Endodermal cell (in vitro differentiated cells): ENCODE data around the gene RANBP1. TPM values are rescaled to one million over a fixed set of nuclear protein-coding genes. Genes with fewer than 3 reads are reported as not detected.

Experiments
- DNase-seq: peaks from one replicate; pipeline ENCODE4 v3.0.0-alpha.2; 2017
- H3K27ac ChIP-seq: 2 replicates; pipeline ENCODE4 v1.5.1; 2013; ENCODE audit warnings: mild to moderate bottlenecking, low read depth, low read length, moderate library complexity
- H3K27me3 ChIP-seq: 2 replicates; pipeline ENCODE4 v1.6.1; 2013; ENCODE audit warnings: mild to moderate bottlenecking, low read length, moderate library complexity; ENCODE audit not compliant: insufficient read depth, control insufficient read depth, poor library complexity, severe bottlenecking
- H3K36me3 ChIP-seq: 2 replicates; pipeline ENCODE4 v1.7.0; 2013; ENCODE audit warnings: mild to moderate bottlenecking, low read length, moderate library complexity; ENCODE audit not compliant: control insufficient read depth, insufficient read depth
- H3K4me1 ChIP-seq: one replicate; pipeline ENCODE4 v1.7.0; 2013; ENCODE audit warnings: low read length; ENCODE audit not compliant: control insufficient read depth, insufficient read depth
- H3K4me3 ChIP-seq: 2 replicates; pipeline ENCODE4 v1.5.1; 2013; ENCODE audit warnings: mild to moderate bottlenecking, low read length, moderate library complexity
- H3K9ac ChIP-seq: 2 replicates; pipeline ENCODE4 v1.6.1; 2013; ENCODE audit warnings: mild to moderate bottlenecking, low read length, moderate library complexity; ENCODE audit not compliant: poor library complexity, severe bottlenecking; ENCODE audit errors: extremely low read depth
- H3K9me3 ChIP-seq: 2 replicates; pipeline ENCODE4 v1.6.1; 2013; ENCODE audit warnings: mild to moderate bottlenecking, low read length, moderate library complexity; ENCODE audit not compliant: control insufficient read depth
- H3K27ac Mint-ChIP-seq: 2 replicates; pipeline ENCODE4 v1.8.0; 2020; ENCODE audit warnings: mixed read lengths
- H3K27me3 Mint-ChIP-seq: 2 replicates; pipeline ENCODE4 v1.8.0; 2021; ENCODE audit warnings: mild to moderate bottlenecking, mixed read lengths; ENCODE audit not compliant: insufficient read depth
- H3K36me3 Mint-ChIP-seq: 2 replicates; pipeline ENCODE4 v1.8.0; 2020; ENCODE audit warnings: low read depth, mixed read lengths
- H3K4me1 Mint-ChIP-seq: 2 replicates; pipeline ENCODE4 v1.8.0; 2020; ENCODE audit warnings: mixed read lengths
- H3K4me3 Mint-ChIP-seq: 2 replicates; pipeline ENCODE4 v1.8.0; 2020; ENCODE audit warnings: mild to moderate bottlenecking, moderate library complexity, mixed read lengths
- H3K9me3 Mint-ChIP-seq: 2 replicates; pipeline ENCODE4 v1.8.0; 2020; ENCODE audit warnings: mild to moderate bottlenecking, mixed read lengths
- CTCF ChIP-seq: fragments of 200-600 bp; sonication (generic); conservative IDR thresholded peaks from 2 replicates; pipeline ENCODE4 v1.5.0; 2021; ENCODE audit warnings: antibody characterized with exemption, mild to moderate bottlenecking
- WGBS, 2 experiments: methylation state at CpG; one replicate each; pipeline versions ENCODE4 v1.1.5 to v1.1.7; 2013; ENCODE audit warnings: missing lambda C conversion rate in 2 of 2, mixed read lengths in 1 of 2; ENCODE audit not compliant: insufficient coverage in 1 of 2, insufficient read length in 1 of 2; 5-methylcytosine and 5-hydroxymethylcytosine counted together
- microRNA-seq: library from miRNA; unstranded; fragments of <30 nt; microRNA quantifications from one replicate; pipeline ENCODE4 v1.2.0, GENCODE V29; 2020; ENCODE audit warnings: borderline microRNAs expressed
- total RNA-seq, 2 donors: library from RNA; stranded (reverse); fragmentation: NEBNext Ultra II Directional in 1 of 2; extraction: Animal tissue kit (Norgen Biotek cat#: 25700) in 1 of 2; gene quantifications; 2 replicates in 1 of 2; 3 replicates in 1 of 2; pipeline ENCODE4 v1.2.1, GENCODE V29; 2021

The RANBP1 gene
- total RNA-seq, 2 donors from 2014 or later = 320 to 415 TPM

GRCh38 chr22:20174785-20175596 lies 59.1 kb downstream of the RANBP1 start:
- Histone ChIP-seq H3K4me3 (no peak overlapping the region), H3K36me3 (no peaks in the 10 kb centered on the region), H3K27me3 (no peaks in the 10 kb centered on the region), H3K9me3 (no peaks in the 10 kb centered on the region), H3K9ac (no peak overlapping the region), H3K27ac (no peak overlapping the region), H3K4me1 (peaks cover 18% of the 10 kb centered on the region)
- Mint-ChIP-seq H3K36me3 (no peaks in the 10 kb centered on the region), H3K27ac (no peak overlapping the region), H3K4me1 (peaks cover 17% of the 10 kb centered on the region), H3K27me3 (no peaks in the 10 kb centered on the region), H3K9me3 (no peaks in the 10 kb centered on the region), H3K4me3 (no peak overlapping the region)
- peak; percentile 63 for TF ChIP-seq CTCF
- peak; percentile 61 for DNase-seq
- 71 to 81% methylated on average over 6 to 19 of the region's 19 CpGs for WGBS, 2 experiments

GRCh38 chr22:20175597-20175900 lies 59.6 kb downstream of the RANBP1 start:
- no peaks in the 10 kb centered on the region for H3K9me3 ChIP-seq
- H3K4me1 ChIP-seq = peaks cover 18% of the 10 kb centered on the region
- 89 to 91% methylated on average over 11 to 12 of the region's 12 CpGs for WGBS, 2 experiments
- no peak overlapping the region for H3K4me3 ChIP-seq
- DNase-seq = no peak
- H3K4me3 Mint-ChIP-seq = no peak overlapping the region
- no peaks in the 10 kb centered on the region for H3K36me3 ChIP-seq
- H3K4me1 Mint-ChIP-seq = peaks cover 17% of the 10 kb centered on the region
- no peak for TF ChIP-seq CTCF
- H3K9me3 Mint-ChIP-seq = no peaks in the 10 kb centered on the region
- H3K27me3 Mint-ChIP-seq = no peaks in the 10 kb centered on the region
- no peak overlapping the region for H3K9ac ChIP-seq
- no peak overlapping the region for H3K27ac ChIP-seq
- H3K27me3 ChIP-seq = no peaks in the 10 kb centered on the region
- no peak overlapping the region for H3K27ac Mint-ChIP-seq
- H3K36me3 Mint-ChIP-seq = no peaks in the 10 kb centered on the region

GRCh38 chr22:20176421-20177085 lies 60.6 kb downstream of the RANBP1 start:
- H3K36me3 ChIP-seq = no peaks in the 10 kb centered on the region
- 92 to 99% methylated on average over 12 to 17 of the region's 17 CpGs for WGBS, 2 experiments

More at GRCh38 chr22:20176421-20177085, 60.6 kb downstream of the RANBP1 start:
- Histone ChIP-seq H3K4me1 (peaks cover 18% of the 10 kb centered on the region), H3K27me3 (no peaks in the 10 kb centered on the region), H3K27ac (no peak overlapping the region), H3K9ac (no peak overlapping the region), H3K4me3 (no peak overlapping the region), H3K9me3 (no peaks in the 10 kb centered on the region)
- H3K4me3 Mint-ChIP-seq = no peak overlapping the region
- H3K9me3 Mint-ChIP-seq = no peaks in the 10 kb centered on the region
- peak overlapping the region; percentile 55 for H3K27ac Mint-ChIP-seq
- no peak for DNase-seq
- H3K4me1 Mint-ChIP-seq = peaks cover 17% of the 10 kb centered on the region
- TF ChIP-seq CTCF = no peak
- no peaks in the 10 kb centered on the region for H3K36me3 Mint-ChIP-seq
- H3K27me3 Mint-ChIP-seq = no peaks in the 10 kb centered on the region

Small RNAs within 50 kb of the gene (microRNA-seq; reads per million reads assigned to microRNA genes)
- not detected for gene MIR6816

Other genes starting within 250 kb of the RANBP1 start
- 10 to 100 TPM; 26.6 to 27.8 TPM for gene COMT, start 174.3 kb upstream of the RANBP1 start, total RNA-seq
- 10 to 100 TPM in 1 of 2 donors, 1 to 10 TPM in 1; 7.3 to 13.6 TPM for gene TXNRD2, start 174.3 kb upstream of the RANBP1 start, total RNA-seq
- 10 to 100 TPM; 48.3 to 61.3 TPM for gene ARVCF, start 99.3 kb upstream of the RANBP1 start, total RNA-seq
- 10 to 100 TPM; 19.9 to 21.8 TPM for gene TANGO2, start 95.0 kb upstream of the RANBP1 start, total RNA-seq
- gene DGCR8, start 35.9 kb upstream of the RANBP1 start, total RNA-seq = 10 to 100 TPM; 61.3 to 76.1 TPM
- 10 to 100 TPM; 45.6 to 55.2 TPM for gene TRMT2A, start 1.1 kb downstream of the RANBP1 start, total RNA-seq
- 10 to 100 TPM; 82.2 to 82.3 TPM for gene ZDHHC8, start 15.7 kb downstream of the RANBP1 start, total RNA-seq
- gene CCDC188, start 35.0 kb downstream of the RANBP1 start, total RNA-seq = not detected
- gene RTN4R, start 152.2 kb downstream of the RANBP1 start, total RNA-seq = 10 to 100 TPM; 12.8 to 17.7 TPM
- 10 to 100 TPM; 51.3 to 53.7 TPM for gene DGCR6L, start 204.0 kb downstream of the RANBP1 start, total RNA-seq